Measurements from ENCODE around the gene ANGEL1.

GRCh38 chr14:76792422-76792821 is 20.3 kb downstream of the ANGEL1 start:
- no peak for TF ChIP-seq CTCF (IDR thresholded peaks at IDR 0.05; ENCODE audit: poor library complexity)
- no peak for TF ChIP-seq EZH2 (IDR thresholded peaks at IDR 0.05; ENCODE audit: borderline replicate concordance)
- no peak for TF ChIP-seq EZH2phosphoT487 (IDR thresholded peaks at IDR 0.05; ENCODE audit: low read depth, severe bottlenecking, unreplicated experiment)
